HUES64 (cell line): ENCODE results near the gene RAB11FIP3.
"Not testable (repeated sequence)": the region's sequence is repeated elsewhere in the genome, so short reads cannot be mapped to it uniquely, and the experiment has no call there.

Experiments used
- H3K27ac ChIP-seq: 2 replicates; pipeline ENCODE4 v1.7.0; 2013; ENCODE audit warnings: low read depth, low read length, inconsistent platforms
- H3K27me3 ChIP-seq: 2 replicates; pipeline ENCODE4 v1.6.1; 2013; ENCODE audit warnings: mild to moderate bottlenecking, low read length; ENCODE audit not compliant: insufficient read depth
- H3K36me3 ChIP-seq: 2 replicates; pipeline ENCODE4 v1.6.1; 2013; ENCODE audit warnings: mild to moderate bottlenecking, low read length; ENCODE audit not compliant: insufficient read depth
- H3K4me1 ChIP-seq: 2 replicates; pipeline ENCODE4 v1.6.1; 2013; ENCODE audit warnings: mild to moderate bottlenecking, low read length, moderate library complexity; ENCODE audit not compliant: insufficient read depth
- H3K4me3 ChIP-seq: 2 replicates; pipeline ENCODE4 v1.5.1; 2013; ENCODE audit warnings: mild to moderate bottlenecking, low read length, moderate library complexity
- H3K9ac ChIP-seq: 2 replicates; pipeline ENCODE4 v1.6.1; 2013; ENCODE audit warnings: mild to moderate bottlenecking, low read depth, low read length
- H3K9me3 ChIP-seq: 2 replicates; pipeline ENCODE4 v1.6.1; 2013; ENCODE audit warnings: low read depth, low read length; ENCODE audit not compliant: insufficient read depth
- WGBS: fragments of 150-250, 120-280 bp; methylation state at CpG from one replicate; pipeline ENCODE4 v1.1.7; 2013; ENCODE audit warnings: missing lambda C conversion rate; 5-methylcytosine and 5-hydroxymethylcytosine counted together

The RAB11FIP3 gene

DNA sequence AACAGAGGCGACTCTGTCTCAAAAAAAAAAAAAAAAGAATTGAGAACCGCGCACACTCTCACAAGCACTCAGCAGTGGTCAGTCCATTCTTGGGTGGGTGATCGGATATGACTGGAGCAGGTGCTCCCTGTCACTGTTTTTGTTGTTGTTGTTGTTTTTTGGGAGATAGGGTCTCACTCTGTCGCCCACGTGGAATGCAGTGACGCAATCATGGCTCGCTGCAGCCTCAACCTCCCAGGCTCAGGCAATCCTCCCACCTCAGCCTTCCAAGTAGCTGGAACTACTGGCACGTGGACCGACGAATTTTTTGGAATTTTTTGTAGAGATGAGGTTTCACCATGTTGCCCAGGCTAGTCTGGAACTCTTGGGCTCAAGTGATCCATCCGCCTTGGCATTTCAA is 30.0 kb downstream of the RAB11FIP3 start:
- 95% methylated on average over 12 of the region's 12 CpGs for WGBS
- no peak overlapping the region for H3K9ac ChIP-seq
- H3K27ac ChIP-seq, result no peak overlapping the region
- H3K4me3 ChIP-seq, result no peak overlapping the region
- H3K4me1 ChIP-seq, result peaks cover 12% of the 10 kb centered on the region
- H3K36me3 ChIP-seq, result no peaks in the 10 kb centered on the region
- H3K27me3 ChIP-seq, result no peaks in the 10 kb centered on the region
- H3K9me3 ChIP-seq, result no peaks in the 10 kb centered on the region

DNA sequence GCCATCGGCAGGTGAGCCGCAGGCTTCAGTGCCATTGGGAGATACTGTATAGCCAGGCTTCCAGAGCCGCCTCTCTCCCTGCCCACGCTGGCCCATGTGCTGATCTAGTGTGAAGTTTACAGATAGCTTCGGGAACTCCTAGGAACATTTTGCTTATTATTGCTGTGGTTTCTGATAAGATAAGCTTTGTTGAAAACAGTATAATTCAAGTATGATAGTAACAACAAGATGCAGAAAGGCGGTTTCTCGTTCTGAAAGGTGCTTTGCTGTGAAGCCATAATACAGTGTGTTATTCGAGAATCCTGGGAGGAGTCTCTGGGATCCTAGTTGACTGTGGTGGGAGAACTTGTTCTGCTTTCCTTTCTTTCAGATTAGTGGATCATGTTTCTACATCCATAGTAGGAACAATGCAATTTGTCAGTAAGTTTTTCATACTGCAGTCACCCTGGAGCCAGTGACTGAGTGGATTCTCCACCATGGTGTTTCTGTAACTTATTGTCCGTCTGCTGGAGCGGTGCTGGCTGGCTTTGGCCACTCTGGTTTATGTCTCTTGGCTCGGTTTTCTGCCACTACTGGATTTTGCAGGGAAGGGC is 31.5 kb downstream of the RAB11FIP3 start:
- Histone ChIP-seq H3K27ac (0 out of 2 replicates have a peak overlapping the region, but pooled peaks have one; percentile 12), H3K4me3 (no peak overlapping the region; the same call in 1 of the 2 replicates), H3K9me3 (no peaks in the 10 kb centered on the region), H3K4me1 (peaks cover 12% of the 10 kb centered on the region), H3K36me3 (peaks cover 5% of the 10 kb centered on the region; the same call in 1 of the 2 replicates), H3K9ac (no peak overlapping the region), H3K27me3 (no peaks in the 10 kb centered on the region)
- 85% methylated on average over 11 of the region's 11 CpGs for WGBS

DNA sequence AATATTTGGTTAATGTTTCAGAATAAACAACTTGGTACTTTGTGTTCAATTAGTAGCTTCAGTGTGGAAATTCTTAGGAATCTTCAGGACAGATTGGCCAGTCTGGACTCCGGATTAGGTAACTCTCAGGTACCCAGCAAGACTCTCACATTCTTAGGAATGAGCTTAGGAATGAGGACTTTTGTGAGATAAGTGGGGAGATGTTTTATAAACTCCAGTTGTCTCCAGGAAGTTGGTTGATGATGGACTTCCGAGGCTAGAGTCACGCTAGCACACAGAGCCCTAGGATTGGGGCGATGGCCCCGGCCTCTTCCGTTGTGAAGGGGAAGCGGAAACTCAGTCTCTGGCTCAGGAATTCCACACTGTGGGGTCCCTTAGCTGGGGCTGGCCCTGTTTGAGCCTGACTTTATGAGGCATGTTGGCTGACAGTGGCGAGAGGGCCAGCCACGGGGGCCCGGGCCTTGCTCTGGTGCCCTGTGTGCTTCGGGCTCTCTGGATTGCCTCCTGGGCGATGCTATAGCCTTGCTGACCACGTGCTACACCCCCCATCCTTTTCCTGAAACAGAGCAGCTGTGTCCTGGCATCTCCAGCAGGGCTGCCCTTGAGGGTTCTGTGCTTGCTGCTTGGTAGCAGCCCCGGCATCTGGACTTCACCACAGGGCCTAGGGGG is 32.4 kb downstream of the RAB11FIP3 start:
- Histone ChIP-seq H3K36me3 (peaks cover 5% of the 10 kb centered on the region), H3K4me1 (peaks cover 12% of the 10 kb centered on the region), H3K27me3 (no peaks in the 10 kb centered on the region), H3K9me3 (no peaks in the 10 kb centered on the region), H3K27ac (no peak overlapping the region), H3K4me3 (no peak overlapping the region), H3K9ac (no peak overlapping the region)
- WGBS, result 91% methylated on average over 14 of the region's 14 CpGs

DNA sequence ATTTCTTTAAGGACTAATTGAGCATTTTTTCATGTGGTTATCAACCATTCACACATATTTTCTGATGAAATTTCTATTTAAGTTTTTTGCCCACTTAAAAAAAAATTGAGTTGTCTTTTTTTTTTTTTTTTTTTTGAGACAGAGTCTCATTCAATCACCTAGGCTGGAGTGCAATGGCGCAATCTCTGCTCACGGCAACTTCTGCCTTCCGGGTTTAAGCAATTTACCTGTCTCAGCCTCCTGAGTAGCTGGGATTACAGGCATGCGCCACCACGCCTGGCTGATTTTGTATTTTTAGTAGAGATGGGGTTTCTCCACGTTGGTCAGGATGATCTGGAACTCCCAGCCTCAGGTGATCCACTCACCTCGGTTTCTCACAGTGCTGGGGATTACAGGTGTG is 34.3 kb downstream of the RAB11FIP3 start:
- no peak overlapping the region for H3K27ac ChIP-seq
- no peaks in the 10 kb centered on the region for H3K27me3 ChIP-seq
- H3K9me3 ChIP-seq, result no peaks in the 10 kb centered on the region
- H3K4me1 ChIP-seq, result peaks cover 12% of the 10 kb centered on the region
- H3K36me3 ChIP-seq, result peaks cover 5% of the 10 kb centered on the region
- no peak overlapping the region for H3K9ac ChIP-seq
- 93% methylated on average over 7 of the region's 7 CpGs for WGBS
- no peak overlapping the region for H3K4me3 ChIP-seq

DNA sequence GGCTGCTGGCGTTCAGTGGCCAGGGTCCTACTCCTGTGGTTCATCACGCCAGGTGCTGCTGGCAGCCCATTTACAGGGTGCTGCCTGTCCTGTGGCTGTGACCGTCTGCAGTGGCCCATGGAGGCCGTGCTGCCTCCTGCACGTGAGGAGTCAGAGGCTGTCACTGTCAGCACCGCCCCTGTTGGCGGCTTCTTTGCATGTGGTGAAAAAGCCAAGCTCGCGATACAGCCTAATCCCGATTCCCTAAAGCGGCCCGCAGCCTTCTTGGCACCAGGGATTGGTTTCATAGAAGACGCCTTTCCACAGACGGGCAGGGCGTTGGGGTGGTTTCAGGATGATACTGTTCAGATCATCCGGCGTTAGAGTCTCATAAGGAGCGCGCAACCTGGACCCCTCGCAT is 35.3 kb downstream of the RAB11FIP3 start:
- Histone ChIP-seq H3K27ac (no peak overlapping the region), H3K27me3 (no peaks in the 10 kb centered on the region), H3K9me3 (no peaks in the 10 kb centered on the region), H3K36me3 (peaks cover 5% of the 10 kb centered on the region), H3K9ac (no peak overlapping the region), H3K4me3 (no peak overlapping the region), H3K4me1 (peaks cover 12% of the 10 kb centered on the region)
- 84% methylated on average over 20 of the region's 20 CpGs for WGBS

DNA sequence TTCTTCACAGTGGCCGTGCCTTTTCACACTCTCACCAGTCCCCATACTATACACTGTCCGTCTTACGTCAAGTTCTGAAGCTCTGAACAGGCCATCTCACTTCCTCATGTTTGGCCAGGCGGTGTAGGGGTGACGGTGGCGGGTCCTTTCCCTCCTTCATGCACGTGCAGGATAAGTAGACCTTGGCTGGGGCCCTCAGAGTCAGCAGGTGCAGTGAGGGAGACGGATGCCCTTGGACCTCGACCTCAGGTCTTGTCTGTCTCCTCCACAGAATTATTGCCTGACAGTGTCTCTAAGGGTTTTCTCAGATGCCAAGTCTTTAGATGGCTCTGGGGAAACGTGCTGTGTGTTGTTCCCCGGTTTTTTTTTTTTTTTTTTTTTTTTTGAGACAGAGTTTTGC is 37.6 kb downstream of the RAB11FIP3 start:
- no peak overlapping the region for H3K9ac ChIP-seq
- peaks cover 5% of the 10 kb centered on the region for H3K36me3 ChIP-seq
- no peaks in the 10 kb centered on the region for H3K9me3 ChIP-seq
- no peak overlapping the region for H3K4me3 ChIP-seq
- no peaks in the 10 kb centered on the region for H3K27me3 ChIP-seq
- no peak overlapping the region for H3K27ac ChIP-seq
- no peaks in the 10 kb centered on the region; the same call in 1 of the 2 replicates for H3K4me1 ChIP-seq
- 92% methylated on average over 11 of the region's 11 CpGs for WGBS

DNA sequence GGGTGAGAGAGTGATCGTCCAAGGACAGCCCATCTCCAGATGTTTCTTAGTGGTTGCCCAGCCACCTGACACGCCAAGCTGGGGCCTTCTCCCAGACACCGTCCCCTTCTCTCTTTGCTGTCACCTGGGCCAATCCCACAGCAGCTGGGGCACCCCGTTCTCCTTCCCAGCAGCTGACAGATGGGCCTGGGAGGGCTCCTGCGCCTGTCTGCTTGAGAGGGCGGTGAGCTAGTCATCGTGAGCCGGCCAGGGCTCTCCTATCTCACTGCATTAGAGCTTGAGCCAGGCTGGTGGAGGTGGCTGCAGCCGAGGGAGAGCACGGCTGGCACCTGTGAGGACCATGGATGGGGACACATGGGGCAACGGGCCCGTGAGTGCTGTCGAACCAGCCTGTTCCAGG is 41.2 kb downstream of the RAB11FIP3 start:
- 89% methylated on average over 13 of the region's 13 CpGs for WGBS
- Histone ChIP-seq H3K9ac (no peak overlapping the region), H3K4me3 (no peak overlapping the region), H3K36me3 (peaks cover 1% of the 10 kb centered on the region), H3K27me3 (no peaks in the 10 kb centered on the region), H3K27ac (no peak overlapping the region; the same call in 1 of the 2 replicates), H3K9me3 (no peaks in the 10 kb centered on the region), H3K4me1 (peaks cover 13% of the 10 kb centered on the region)

DNA sequence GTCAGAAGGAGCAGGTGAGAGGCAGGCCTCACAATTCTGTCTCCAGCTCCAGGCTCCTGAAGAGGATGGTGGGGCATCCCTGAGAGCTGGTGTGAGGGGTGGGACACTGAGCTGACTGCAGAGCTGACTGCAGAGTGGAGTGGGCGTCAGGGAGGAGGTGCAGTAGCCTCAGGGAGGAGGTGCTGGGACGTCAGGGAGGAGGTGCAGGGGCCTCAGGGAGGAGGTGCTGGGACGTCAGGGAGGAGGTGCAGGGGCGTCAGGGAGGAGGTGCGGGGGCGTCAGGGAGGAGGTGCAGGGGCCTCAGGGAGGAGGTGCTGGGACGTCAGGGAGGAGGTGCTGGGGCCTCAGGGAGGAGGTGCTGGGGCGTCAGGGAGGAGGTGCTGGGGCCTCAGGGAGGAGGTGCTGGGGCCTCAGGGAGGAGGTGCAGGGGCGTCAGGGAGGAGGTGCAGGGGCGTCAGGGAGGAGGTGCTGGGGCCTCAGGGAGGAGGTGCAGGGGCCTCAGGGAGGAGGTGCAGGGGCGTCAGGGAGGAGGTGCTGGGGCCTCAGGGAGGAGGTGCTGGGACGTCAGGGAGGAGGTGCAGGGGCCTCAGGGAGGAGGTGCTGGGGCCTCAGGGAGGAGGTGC is 41.9 kb downstream of the RAB11FIP3 start:
- not testable (repeated sequence) for H3K36me3 ChIP-seq, H3K4me3 ChIP-seq, H3K9me3 ChIP-seq, H3K27me3 ChIP-seq, H3K27ac ChIP-seq, H3K9ac ChIP-seq
- 78% methylated on average over 12 of the region's 12 CpGs for WGBS
- peaks cover 17% of the 10 kb centered on the region for H3K4me1 ChIP-seq

DNA sequence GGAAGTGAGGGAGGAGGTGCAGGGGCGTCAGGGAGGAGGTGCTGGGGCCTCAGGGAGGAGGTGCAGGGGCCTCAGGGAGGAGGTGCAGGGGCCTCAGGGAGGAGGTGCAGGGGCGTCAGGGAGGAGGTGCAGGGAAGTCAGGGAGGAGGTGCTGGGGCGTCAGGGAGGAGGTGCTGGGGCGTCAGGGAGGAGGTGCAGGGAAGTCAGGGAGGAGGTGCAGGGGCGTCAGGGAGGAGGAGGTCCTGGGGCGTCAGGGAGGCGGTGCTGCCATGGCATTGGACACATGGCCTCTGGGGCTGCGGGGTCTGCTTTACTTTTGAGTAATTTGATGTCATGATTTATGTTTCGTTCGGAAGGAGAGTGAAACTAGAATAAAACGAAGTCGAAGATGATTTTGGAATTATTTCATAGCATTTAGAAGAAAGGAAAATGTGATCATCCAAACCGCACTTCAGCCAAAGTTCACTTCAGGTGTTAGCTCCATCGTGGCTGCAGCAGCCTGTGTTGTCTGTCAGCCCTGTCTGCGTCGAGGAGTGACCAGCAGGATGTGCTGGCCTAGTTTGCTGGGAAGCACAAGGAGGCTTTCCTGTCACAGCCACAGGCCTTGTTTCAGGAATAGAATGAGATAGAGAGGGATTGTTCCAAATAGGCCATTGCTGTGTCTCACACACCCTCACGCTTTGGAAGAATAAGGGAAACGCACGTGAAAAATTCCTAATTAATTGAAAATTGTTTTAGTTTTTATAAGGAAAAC is 42.8 kb downstream of the RAB11FIP3 start:
- H3K27me3 ChIP-seq, result no peaks in the 10 kb centered on the region
- no peak overlapping the region for H3K9ac ChIP-seq
- no peaks in the 10 kb centered on the region for H3K9me3 ChIP-seq
- no peak overlapping the region for H3K27ac ChIP-seq
- H3K36me3 ChIP-seq, result no peaks in the 10 kb centered on the region
- H3K4me3 ChIP-seq, result no peak overlapping the region
- WGBS, result 88% methylated on average over 19 of the region's 19 CpGs
- H3K4me1 ChIP-seq, result peaks cover 17% of the 10 kb centered on the region

DNA sequence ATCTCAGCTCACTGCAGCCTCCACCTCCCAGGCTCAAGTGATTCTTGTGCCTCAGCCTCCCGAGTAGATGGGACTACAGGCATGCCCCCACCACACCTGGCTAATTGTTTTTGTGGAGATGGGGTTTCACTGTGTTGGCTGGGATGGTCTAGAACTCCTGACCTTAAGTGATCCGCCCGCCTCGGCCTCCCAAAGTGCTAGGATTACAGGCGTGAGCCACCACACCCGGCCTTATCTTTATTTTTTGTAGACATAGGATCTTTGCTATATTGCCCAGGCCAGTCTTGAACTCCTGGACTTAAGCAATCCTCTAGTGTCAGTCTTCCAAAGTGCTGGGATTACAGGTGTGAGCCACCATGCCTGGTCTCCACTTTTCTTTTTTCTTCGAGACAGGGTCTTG is 44.0 kb downstream of the RAB11FIP3 start:
- 94% methylated on average over 7 of the region's 7 CpGs for WGBS
- H3K4me1 ChIP-seq, result peaks cover 17% of the 10 kb centered on the region
- H3K4me3 ChIP-seq, H3K27me3 ChIP-seq, H3K27ac ChIP-seq, H3K36me3 ChIP-seq, H3K9ac ChIP-seq, H3K9me3 ChIP-seq: not testable (repeated sequence)

DNA sequence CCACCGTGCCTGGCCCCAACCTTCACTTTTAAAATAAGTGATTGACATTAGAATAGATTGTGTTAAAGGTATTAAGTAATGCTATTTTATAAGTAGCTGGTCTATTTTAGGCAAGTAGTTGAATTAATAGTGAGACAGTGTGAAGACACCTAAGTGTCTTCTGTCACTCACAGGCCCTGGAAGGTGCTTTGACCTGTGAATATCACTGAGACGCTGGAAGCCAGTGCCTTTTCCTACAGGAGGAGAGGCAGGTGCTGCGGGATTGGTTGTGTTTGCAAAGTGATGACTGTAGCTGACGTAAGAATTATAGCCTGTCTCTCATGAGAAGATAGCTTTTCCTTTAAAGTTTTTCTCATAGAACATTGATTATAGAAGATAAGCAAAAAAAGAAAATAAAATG is 45.0 kb downstream of the RAB11FIP3 start:
- 81% methylated on average over 4 of the region's 4 CpGs for WGBS

More for the DNA sequence above, 45.0 kb downstream of the RAB11FIP3 start:
- no peaks in the 10 kb centered on the region for H3K36me3 ChIP-seq
- H3K27ac ChIP-seq, result no peak overlapping the region
- H3K4me1 ChIP-seq, result peaks cover 17% of the 10 kb centered on the region
- no peak overlapping the region for H3K4me3 ChIP-seq
- H3K9ac ChIP-seq, result no peak overlapping the region
- no peaks in the 10 kb centered on the region for H3K27me3 ChIP-seq
- H3K9me3 ChIP-seq, result no peaks in the 10 kb centered on the region
